Adipose tissue (tissue), 3 donors: Measurements from ENCODE around the gene MYL1. TPM values are rescaled to one million over a fixed set of nuclear protein-coding genes. Genes with fewer than 3 reads are reported as not detected.

Experiments
- H3K27ac ChIP-seq: one replicate; pipeline ENCODE4 v1.5.1; 2013; ENCODE audit warnings: low read depth, low read length
- WGBS, 3 donors: extraction: QIAGEN DNeasy Blood & Tissue Kit; methylation state at CpG; one replicate each; pipeline ENCODE4 v1.1.7; 2013; 5-methylcytosine and 5-hydroxymethylcytosine counted together
- polyA plus RNA-seq, 3 donors: library from polyadenylated mRNA; stranded (reverse); fragments of 200-250 nt; gene quantifications; one replicate each; pipeline ENCODE4 v1.2.3, GENCODE V29; 2013
- donor health status: healthy with polysubstance abuse.
- donor health status: Bipolar disorder and iron deficiency.
- donor health status: healthy.

The MYL1 gene
- polyA plus RNA-seq, 3 donors, result 0.24 to 3.4 TPM; not detected in 1

DNA sequence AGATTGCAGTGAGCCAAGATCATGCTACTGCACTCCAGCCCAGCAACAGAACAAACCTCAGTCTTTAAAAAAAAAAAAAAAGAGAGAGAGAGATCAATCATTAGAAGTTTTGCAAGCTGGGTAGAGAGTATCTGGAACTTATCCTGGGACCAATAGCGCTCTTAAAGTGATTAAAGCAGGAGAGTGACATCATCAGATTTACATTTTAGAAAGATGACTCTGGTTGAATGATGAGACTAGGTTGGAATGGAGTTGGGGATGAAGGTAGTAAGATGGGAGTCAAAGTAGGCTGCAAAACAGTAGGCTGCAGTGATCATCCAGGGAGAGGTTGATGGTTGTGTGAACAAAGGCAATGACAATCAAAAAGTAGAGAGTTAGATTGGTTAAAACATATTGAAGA lies 37.8 kb downstream of the MYL1 start:
- H3K27ac ChIP-seq, result no peak overlapping the region
- 85 to 97% (median 91%) methylated on average over 1 of the region's 1 CpG for WGBS, 3 donors

DNA sequence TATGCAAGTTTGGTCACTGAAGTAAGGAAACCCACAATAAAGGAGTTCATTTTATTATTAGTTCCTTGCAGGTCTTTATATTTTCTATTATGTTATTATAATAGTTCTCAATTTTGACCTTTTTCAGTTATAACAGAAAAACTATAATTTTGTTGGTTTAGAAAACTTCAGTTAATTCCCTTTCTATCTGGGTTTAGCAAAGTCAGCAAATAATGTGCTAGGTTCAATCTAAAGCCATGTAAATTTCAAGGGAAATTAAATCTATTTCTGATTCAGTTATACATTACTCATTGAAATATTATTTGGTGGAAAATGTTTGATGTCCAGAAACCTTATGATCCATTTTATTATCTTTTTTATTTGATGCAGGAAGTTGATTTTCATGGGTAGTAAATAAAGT lies 43.7 kb downstream of the MYL1 start:
- H3K27ac ChIP-seq, result no peak overlapping the region

DNA sequence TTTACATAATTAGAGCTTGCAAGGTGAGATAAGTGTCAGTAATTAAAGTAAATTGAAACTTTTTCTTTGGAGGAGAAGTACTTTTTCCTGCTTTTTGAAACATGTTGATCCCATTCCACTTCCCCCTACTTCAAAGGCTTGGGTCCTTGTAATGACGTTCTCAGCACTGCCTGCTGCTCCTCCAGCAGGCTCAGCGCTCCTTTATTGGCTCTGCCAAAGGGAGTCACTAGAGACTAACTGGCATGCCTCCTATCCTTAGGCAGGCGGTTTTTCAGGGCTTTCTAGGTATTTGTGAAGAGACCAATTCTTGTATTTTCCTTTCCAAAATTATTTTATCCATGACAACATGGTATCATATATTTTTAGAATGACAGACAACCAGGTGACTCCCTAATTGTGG lies 45.8 kb downstream of the MYL1 start:
- 22 to 45% (median 32%) methylated on average over 3 of the region's 3 CpGs for WGBS, 3 donors
- no peak overlapping the region for H3K27ac ChIP-seq

DNA sequence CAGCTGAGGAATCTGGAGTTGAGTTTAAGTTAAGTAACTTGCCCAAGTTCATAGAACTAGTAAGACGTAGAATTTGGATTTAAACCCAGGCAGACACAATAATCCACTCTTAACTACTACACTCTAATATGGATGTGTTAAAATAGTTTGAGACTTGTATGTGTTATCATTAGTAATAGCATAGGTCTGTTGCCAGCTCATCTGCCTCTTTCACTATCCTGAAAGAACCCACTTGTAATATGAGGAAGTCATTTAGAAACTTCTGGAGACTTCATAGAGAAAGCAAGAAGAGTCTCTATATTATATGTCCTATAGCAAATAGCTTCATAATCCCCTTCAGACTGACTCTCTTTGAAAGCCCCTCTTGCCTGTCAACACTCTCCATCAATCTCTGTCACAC lies 46.7 kb downstream of the MYL1 start:
- no peak overlapping the region for H3K27ac ChIP-seq
- WGBS, 3 donors, result 88 to 98% (median 92%) methylated on average over 1 of the region's 1 CpG

DNA sequence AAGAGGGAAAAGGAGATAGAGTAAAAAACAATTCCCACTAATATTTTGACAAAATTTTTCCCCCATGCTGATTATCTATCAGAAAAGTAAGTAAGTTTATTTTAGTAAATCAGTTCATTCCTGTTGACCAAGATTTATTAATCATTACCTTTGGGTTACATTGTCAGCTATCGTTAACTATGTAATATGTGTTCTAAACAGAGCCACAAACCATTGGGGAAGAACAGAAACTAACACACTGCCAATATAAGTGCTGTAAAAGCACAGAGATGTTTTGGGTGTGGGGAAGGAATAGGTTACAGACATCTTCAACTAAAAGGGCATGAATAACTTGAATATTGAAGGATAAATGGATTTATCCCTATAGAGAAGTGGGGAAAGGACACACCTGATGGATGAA lies 47.3 kb downstream of the MYL1 start:
- 37 to 89% (median 82%) methylated on average over 1 of the region's 1 CpG for WGBS, 3 donors
- H3K27ac ChIP-seq, result no peak overlapping the region

DNA sequence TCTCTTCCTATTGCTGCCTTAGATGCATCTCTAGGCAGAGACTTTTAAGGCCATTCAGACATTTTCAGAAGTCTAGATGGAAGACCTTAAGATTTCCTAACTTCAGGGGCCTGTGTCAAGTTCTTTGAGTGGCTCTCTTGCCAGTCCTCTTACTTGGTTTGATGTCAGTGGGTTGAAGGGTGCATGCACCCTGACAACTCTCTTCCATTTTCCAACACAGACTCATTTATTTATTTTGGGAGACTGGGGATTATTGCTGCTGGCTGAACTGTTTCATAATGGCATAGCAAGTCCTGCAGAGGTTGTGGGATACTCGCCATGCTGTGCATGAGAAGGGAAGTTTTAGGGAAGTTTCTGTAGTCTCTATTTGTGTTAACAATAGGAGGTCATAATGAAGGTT lies 50.7 kb downstream of the MYL1 start:
- no peak overlapping the region for H3K27ac ChIP-seq

DNA sequence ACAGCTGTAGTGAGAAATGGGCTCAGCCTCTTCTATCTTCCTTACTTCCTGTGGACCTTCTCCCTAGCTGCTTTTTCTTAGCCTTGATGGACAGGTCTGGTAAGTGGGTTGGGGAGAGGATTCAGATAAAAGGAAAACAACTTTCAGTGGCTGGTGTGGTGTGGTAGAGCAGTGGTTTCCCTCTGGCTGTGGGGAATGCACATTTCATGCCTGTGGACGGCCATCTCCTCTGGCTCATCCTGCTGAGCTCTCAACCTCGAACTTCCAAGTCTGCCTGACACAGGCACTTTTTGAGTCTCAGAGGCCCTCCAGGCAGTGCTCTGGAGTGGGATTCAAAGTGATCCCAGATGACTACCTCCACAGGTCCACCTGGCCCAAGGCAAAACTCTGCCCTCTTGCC lies 51.1 kb downstream of the MYL1 start:
- no peak overlapping the region for H3K27ac ChIP-seq
- WGBS, 3 donors, result 66 to 79% (median 78%) methylated on average over 2 of the region's 2 CpGs

More for the DNA sequence above, 50.7 kb downstream of the MYL1 start:
- 79 to 92% (median 85%) methylated on average over 1 of the region's 1 CpG for WGBS, 3 donors

DNA sequence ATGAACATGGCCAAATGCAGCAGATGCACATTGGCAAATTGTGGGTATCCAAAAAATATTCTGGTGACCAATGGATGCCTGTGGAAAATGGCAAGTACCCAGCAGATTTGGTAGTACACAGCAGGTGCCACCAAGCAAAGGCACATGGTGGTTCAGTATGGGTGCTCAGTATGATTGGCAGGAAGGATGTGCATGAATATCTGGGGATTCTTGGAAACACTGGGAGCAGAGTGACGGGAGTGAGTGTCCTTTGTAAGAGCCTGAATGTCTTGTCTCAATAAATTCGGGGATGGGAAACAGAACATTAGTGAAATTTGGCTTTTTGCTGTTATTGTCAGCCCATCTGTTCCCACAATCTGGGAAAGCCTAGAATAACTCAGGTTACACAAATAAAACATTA lies 52.9 kb downstream of the MYL1 start:
- no peak overlapping the region for H3K27ac ChIP-seq
- WGBS, 3 donors, result 63 to 81% (median 81%) methylated on average over 2 of the region's 2 CpGs

DNA sequence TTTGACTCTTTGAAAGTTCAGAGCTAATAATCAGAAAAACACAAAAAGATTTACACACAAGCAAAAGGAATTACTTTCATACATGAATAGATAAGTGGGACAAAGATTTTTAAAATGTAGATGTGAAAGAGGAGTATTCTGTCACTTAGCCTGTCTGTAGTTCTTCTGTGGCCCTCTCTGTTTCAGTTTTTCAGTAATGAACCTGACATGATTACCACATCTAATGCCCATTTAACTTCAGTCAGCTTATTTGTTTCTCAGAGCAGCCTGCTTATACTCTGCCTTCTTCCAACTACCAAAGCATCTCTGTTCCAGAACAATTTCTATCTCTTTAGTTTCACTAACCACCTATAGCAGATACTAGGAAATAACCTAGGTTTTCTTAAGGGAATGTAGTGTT lies 55.3 kb downstream of the MYL1 start:
- H3K27ac ChIP-seq, result no peak overlapping the region

DNA sequence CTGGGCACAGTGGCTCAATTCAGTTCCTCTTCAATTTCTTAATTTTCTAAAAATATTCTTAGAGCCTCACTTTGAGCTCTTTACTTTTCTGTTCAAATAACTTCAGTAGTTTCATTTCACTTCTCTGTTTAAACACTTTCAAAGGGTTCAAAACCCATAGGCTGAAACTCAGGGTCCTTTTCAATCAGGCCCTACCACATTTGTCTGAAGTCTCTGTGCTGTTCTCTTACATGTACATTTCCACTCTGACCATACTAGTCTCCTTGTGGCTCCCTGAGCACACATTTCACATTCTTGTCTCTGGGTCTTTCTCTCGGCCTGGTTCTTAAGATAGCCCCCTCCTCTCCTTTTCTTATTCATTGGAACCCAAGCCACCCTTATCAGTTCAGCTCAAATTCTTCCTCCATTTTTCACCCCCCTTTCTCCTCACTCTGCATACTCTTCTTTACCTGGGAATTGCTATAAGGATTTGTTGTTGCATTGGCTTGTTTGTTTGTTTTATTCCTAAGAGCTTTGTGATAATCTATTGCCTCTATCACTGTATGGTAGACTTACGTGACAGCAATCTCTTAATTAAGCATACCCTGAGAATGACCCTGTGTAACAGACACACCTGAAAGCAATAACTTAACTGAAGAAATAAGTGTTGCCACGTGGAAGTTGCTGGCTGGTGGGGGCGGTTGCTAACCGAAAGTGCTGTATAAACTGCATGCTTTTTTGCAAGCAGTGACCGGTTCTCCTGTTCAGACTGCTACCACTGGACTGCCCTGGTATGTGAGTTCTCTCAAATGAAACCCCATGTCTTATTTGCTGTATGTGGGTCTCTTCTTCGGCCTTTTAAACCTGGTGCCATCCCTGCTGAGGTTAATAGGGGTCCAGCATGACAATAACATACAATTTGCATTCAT lies 62.0 kb downstream of the MYL1 start:
- no peak overlapping the region for H3K27ac ChIP-seq

DNA sequence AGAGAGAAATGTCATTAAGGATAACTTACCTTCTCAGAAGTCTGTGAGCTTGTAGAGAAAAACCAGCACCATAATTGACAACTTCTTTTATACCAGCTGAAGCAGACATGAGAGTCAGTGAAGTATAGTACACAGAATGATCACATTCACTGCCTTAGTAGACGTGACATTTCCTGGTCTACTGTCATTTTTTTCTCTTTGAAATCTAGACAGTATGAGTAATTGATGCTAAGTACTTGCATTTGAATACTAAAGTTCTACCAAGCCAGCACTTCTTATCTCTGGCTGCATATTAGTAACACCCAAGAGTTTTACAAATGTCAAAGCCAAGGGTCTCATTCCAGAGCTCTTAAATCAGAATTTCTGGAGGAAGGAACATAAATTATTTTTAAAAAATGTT lies 64.4 kb downstream of the MYL1 start:
- H3K27ac ChIP-seq, result no peak overlapping the region

More for the DNA sequence above, 62.0 kb downstream of the MYL1 start:
- 74 to 78% (median 77%) methylated on average over 7 of the region's 7 CpGs for WGBS, 3 donors

More for the DNA sequence above, 64.4 kb downstream of the MYL1 start:
- WGBS, 3 donors, result 41 to 44% (median 42%) methylated on average over 1 of the region's 1 CpG

Other genes starting within 250 kb of the MYL1 start
- gene KANSL1L, start 143.8 kb downstream of the MYL1 start, polyA plus RNA-seq, result 1 to 10 TPM; 5.3 to 7.1 (median 6.2) TPM
- 10 to 100 TPM in 2 of 3 donors, 1 to 10 TPM in 1; 6.5 to 19.1 (median 15.0) TPM for gene ACADL, start 89.7 kb downstream of the MYL1 start, polyA plus RNA-seq
- gene LANCL1, start 161.6 kb upstream of the MYL1 start, polyA plus RNA-seq, result 10 to 100 TPM; 12.6 to 18.0 (median 14.5) TPM
- gene CPS1, start 241.4 kb upstream of the MYL1 start, polyA plus RNA-seq, result 1 to 10 TPM in 1 of 3 donors, under 1 TPM in 2; 0.74 to 2.7 (median 0.79) TPM